HG03342 (cell line): ENCODE measurements around the gene ASTN2.

Experiments
- ATAC-seq: cut with Tn5 transposase; IDR thresholded peaks from one replicate; pipeline ENCODE4 v1.9.1; 2021; ENCODE audit warnings: mild to moderate bottlenecking, moderate library complexity; ENCODE audit not compliant: unreplicated experiment

The ASTN2 gene

DNA sequence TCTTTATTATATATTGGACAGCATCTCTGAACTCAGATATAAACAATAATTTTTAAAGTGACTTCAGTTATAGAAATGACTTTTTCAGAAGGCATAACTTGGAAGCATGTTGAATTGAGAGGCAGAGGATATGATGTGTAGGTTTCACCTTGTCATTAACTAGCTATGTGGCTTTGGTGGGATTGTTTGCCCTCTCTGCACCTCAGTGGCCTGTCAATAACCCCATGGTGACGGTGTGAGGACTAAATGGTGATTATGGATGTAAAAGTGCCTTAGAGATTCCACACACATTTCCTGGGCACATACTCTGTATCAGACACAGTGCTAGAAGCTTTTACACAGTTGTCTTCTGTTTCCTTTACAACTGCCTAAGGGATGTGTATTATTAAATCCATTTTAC, 962.6 kb downstream of the ASTN2 start:
- no peak for ATAC-seq

DNA sequence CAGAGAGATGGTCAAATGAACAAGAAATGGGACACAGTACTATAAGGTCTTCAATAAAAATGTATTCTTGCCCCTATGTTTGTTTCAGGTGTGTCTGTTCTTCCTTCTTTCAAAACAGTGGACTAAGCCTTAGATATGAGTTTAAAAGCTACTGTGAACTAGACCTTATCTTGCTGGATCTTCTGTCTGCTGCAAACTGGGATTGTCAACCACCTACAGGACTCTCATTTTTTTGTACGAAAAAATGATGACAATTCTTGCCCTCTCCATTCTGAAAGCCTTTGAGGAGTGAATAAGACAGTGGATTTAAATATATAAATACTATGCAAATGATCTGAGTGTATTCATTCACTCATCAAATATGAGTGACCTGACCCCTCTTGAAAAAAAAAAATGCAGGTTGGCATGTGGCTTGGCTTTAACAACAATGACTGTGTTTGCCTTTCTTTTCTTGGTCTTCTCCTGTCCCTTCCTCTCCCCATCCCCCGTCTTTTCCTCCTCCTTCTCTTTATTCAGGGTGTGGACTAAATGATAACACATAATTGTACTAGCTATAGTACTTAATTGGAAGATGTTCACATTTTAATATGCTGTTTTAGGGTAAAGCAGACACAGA, 963.2 kb downstream of the ASTN2 start:
- ATAC-seq: no peak

DNA sequence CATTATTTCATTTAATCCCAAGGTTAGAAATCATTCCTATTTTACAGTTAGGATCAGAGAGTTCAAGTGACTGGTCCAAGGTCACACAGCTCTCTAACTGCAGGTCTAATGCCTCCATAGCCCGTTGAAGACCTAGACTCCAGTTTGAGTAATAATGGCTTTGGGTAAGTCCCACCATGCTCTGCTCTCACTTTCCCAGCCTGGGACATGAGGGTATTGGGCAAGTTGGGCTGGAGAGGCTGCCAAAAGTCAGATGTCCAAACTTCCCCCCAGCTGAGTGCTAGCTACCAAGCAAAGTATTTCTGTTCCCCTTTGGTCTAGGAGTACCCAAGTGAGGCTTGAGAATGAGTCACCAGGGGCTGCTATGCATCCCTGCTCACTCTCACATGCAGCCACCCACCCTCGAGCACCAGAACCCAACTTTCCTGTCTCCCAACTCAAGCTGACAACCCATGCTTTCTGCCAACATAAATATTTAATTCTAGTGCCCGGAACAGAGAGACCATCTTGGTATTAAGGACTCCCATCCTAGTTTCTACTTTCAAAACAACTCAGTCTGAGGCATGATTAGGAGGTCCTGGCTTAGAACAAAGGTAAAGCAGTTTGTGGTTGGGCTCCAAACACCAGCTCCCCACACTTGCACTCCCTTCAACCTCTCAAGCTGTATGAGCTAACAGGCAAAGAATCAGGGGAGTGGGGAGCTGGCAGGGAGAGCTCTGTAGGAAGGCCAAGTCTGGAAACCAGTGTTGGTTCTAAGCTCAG, 964.3 kb downstream of the ASTN2 start:
- ATAC-seq: peak; percentile 95

DNA sequence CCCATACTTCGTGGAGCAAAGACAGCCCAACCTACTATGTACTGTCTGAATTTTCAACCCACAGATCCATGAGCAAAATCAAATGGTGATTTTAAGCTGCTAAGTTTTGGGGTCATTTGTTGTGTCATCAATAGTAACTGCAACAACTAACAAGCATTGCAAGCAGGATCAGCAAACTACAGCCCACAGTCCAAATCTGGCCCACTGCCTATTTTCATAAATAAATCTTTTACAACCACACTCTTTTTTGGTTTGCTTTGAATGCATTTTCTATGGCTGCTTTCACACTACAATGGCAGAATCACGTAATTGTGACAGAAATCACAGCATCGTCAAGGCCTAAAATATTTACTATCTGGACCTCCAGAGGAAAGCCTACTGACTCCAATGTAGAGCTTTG, 964.9 kb downstream of the ASTN2 start:
- ATAC-seq: no peak

DNA sequence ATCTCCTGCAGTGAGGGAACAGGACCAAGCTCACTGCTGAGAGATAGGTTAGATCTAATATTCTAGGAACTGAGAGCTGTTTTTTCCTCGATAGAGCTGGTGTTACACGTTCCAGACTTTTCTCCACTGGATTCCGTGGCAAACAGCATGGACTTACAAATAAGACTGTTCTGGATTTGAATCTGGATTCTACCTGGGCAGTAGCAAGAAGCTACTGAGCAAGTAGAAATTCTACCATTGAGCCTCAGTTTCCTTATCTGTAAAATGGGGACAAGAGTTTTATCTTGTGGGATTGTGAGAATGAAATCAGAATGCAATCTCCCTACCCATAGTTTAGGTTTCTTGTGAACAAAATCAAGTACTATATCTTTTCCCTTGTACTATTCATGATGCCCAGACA, 966.4 kb downstream of the ASTN2 start:
- no peak for ATAC-seq

DNA sequence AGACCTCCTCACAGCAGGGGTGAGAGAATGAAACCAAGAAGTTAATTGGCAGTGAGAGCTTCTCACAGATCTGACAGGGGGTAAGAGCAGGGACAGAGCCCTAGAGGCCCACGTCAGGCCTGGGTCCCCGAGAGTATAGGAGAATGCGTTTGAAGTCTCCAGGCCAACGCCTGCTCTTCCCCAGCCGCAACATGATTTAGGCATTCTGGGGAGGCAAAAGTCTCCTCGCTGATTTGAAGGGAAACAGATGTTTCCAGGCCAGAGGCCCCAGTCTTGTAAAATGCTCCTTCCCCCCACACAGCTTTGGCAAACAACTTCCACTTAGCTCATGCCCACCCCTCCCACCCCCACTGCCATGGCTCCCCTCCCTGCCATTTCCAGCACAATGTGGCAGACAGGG, 966.9 kb downstream of the ASTN2 start:
- ATAC-seq: no peak

DNA sequence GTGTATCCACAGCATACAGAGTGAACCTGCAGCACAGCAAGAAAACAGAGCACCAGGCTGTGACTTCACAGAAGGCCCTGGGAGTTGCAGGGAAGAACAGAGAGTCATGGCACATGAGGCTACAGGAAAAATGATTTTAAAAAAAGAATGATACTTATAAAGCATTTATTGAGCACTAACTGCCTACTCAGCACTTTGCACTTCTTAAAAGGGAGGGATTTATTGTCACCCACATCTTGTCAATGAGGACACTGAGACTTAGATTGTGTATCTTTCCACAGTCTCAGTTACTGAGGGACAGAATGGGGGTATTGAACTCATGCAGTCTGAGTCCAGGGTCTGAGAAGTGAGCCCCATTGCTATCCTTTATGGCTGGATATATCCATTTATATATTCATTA, 972.3 kb downstream of the ASTN2 start:
- no peak for ATAC-seq

DNA sequence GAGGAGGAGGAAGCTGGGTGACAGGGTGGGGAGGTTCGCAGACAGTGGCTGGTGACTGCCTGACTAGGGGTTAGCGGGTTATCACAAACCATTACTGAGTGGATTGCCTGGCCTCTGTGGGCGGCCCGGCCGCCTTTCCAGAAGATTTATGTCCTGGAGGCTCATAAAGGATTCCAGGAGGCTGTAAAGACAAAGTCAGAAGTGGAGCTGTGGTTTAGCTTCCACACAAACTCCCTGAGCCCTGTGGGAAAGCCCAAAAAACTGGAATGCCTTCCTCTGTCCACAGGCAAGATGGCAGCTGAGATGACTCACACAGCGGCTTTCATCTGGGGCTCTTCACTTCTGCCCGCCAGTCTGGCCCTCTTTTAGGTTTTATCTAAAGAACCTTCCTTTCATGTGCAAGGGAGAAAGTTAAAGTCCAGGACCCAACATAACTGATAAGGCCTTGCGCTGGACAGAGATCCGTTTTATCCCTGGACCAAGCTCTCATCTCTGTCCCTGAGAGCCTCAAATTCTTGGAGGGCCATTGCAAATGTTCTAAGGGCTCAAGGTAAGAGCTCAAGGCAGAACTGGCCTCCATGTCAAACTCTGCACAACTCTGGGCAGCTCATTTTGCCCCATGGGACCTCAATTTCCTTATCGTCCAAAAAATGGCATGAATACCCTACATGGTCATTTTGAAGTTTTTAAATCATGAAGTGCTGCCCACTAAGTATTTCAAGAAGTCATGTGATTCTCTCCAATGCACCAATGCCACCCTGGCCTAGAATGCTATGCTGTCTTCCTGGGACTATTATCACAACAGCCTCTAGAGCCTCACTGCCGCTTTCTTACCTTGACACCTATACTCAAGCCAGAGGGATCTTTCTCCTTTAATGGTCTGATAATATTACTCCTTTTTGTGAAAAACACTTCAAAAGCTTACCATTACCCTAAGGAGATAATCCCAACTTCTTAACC, 977.2 kb downstream of the ASTN2 start:
- no peak for ATAC-seq

DNA sequence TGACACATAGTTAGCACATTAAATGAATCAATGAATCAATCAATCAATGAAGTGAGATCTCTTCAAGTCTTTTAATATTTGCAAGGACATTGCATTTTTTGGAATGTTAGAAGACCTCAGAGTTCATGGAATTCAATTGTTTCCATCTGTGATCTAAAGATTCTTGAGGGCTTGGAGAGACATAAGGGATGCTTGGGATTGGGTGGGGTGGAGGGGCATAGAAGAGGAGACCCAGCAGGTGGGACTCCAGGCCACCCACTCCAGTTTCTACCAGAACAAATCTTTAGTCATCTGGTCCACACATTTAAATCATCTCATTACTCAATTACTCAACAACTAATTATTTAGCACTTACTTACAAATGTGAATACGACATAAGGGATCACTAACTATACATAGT, 978.7 kb downstream of the ASTN2 start:
- no peak for ATAC-seq

DNA sequence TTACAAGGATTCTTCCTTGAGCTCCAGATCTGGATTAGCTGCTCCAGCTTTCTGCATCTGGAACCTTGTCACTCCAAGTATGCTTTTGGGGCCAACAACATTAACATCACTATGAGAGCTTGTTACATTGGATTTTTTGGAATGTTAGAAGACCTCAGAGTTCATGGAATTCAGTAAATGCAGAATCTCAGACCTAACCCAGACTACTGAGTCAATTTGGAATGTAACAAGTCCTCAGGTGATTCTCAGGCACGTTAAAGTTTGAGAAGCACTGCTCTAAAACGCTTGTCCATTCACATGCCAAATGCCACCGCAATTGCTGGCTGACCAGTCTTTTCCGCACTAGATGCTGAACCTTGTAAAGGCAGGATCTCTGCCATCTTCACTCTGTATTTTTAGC, 979.2 kb downstream of the ASTN2 start:
- ATAC-seq: no peak

DNA sequence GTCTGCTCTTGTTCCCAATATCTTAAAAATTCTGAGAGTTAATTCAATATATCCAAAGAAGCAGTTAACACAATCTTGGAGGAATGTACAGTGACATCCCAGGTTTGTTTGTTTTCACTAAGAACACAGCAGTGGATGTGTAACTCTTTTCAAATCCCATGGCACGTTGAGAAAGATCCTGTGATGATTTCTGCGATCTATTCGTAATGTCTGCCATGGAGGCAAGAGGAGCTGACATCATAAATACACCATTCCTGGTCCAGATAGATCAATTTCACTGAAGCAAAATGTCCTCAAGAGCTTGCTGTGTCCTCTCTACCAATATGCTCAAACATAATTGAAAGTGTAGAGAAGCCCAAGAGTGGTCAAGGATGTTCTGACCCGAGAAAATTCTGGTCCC, 980.5 kb downstream of the ASTN2 start:
- ATAC-seq: no peak

DNA sequence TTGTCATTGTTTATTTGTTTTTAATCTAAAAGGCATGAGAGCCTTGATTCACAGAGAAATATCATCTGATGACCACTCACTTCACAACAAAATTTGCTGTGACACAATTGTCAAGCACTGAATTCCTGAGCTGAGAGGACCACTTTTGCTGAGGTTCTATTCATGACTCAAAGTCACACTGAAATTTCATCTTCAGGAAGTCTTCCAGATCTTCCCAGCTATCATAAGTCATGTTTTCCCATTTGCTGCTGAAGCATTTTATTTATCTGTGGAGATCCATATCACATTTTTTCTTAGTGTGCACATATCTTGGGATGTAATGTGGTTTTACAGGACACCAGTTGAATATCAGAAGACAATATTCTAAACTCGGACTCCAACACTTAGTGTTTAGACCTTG, 982.8 kb downstream of the ASTN2 start:
- ATAC-seq: no peak

DNA sequence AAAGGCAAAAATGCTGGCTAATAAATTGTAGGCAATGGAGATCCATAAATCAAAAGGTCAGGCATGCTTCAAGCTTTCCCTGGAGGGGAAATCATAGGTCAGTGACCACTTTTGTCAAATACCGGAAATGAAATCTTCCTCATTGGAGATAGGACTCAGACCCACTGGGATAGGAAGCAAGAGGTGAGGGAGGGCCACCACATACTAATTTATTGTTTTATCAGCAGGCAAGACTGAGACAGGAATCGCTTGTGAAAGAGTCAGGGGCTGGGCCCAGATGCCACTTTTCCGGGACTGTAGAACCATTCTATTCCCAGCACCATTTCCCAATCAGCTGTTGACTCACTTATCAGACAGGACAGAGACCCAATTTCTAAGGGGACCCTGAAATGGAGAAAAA, 984.0 kb downstream of the ASTN2 start:
- ATAC-seq: no peak

DNA sequence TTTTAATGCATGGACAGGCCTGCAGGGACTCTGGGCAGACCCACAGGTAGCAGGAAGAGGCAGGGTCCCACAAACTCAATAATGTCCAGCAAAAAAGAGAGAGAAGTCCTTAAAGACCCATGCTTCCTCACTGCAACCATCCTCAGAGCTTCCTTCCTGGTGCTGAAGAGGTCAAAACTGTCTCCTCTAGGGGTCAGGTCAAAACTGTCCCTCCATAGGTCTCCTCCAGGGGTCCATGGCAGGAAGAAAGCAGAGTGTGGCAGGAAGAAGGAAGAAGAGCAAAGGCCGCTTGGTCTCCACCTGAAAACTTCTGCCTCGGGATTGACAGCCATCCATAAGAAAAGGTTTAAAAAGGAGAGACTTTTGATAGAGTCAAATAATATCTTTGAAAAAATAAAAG, 989.6 kb downstream of the ASTN2 start:
- ATAC-seq: no peak

DNA sequence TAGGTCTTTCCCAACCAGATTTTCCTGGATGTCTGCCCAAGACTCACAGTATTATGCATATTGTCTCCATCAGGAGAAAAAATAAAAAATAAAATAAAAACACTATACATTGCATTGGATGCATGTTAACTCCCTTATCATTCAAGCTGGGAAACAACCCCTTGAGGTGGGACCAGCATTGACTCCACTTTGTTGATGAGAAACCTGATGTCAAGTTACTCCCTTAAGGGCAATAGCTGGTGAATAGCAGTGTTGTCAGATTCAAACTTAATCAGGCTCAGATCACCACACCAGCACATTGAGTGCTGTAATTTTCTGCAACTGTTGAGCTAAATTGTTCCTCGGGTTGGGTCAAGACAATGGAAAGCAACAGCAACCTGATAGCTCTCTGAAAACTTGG, 991.7 kb downstream of the ASTN2 start:
- ATAC-seq: no peak

DNA sequence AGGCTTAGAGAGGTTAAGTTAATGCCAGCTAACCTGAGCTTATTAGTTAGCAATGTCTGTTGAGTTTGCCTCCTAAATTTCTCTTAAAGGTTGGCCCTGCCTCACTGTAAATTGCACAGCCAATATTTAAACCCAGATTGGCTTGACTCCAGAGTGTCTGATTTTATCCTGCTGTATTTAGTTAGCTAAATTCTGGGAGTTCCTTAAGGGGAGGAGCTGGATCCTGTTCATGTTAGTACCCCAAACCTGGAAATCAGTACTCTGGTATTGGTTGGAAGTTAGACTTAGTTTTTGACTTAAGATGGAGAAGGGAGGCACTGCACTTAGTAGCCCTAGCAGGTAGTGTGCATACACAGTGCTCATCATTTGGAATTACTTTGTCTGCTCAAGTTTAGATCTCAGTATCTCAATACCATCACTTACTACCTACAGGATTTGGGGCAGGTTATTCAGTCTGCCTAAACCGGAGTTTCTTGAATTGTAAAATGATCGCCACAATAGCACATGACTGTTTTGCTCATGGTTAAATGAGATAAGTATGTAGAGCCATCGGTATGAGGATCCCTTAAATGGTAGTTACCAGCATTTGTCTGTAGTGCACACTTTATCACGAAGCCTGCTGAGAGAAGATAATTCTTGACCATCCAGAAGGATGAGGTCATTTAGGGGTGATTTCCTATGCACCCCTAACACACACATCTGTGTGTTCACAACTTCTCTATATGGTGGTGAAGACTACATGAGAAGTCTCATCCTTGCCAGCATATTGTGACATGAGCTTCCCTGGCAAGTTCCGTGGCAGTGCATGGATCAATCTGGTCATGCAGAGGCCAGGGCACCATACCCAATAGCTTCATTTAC, 992.5 kb downstream of the ASTN2 start:
- no peak for ATAC-seq

DNA sequence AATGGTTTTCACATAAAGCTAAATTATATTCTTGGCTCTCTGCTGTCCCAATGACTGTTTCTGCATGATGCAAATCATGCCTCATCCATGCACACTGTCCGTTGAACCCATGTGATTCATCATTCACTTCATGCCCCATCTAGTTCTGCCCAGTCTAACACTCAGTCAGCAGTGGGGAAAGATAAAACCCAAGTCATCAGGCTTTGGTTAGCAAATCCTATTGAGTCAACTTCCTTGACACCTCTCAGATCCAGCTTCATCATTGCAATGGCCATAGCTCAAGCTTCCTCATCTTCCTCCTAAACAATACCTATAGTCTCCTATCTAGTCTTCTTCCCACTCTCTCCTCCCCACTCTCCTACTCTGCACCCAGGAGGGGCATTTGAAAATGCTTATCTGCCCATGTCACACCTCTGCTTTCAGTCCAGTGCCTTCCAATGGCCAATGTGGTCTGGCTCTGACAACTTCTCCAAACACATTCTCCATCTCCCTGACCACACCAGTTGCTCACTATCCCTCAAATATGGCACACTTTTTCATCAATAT, 993.8 kb downstream of the ASTN2 start:
- no peak for ATAC-seq

DNA sequence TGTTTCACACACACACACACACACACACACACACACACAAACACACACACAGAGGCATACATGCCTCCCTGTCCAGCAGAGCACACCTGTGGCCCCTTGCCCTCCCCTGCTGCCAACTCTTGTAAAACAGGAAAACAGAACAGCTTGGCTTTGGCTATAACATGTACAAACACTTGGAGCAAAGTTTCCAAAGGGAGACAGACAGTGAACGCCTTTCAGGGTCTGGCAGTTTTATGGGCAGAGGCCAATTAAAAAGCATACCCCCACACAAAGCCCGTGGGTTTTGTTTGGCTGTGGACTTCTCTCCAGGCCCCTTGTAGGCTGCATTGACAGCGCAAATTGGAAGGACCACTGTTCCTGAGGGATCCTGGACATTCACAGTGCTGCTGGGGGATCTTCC, 995.7 kb downstream of the ASTN2 start:
- ATAC-seq: no peak

DNA sequence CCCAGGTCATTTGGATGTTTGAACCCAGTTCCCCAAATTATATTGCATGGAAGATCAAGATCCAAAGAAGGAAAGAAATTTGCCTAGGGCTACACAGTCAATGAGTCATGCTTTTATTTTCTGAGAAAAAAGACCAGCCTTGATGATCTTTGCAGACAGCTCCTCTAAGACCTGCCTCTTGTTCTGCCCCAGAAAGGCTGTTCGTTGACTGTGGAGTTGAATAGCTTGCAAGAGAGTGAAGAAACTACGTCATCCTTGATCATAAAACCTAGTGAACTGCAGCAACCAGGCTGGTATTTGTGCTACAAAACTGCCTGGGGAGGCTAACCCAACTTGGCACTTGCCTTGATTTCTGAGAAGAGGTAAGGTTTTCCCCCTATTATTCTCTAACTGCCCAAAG, 997.4 kb downstream of the ASTN2 start:
- no peak for ATAC-seq

DNA sequence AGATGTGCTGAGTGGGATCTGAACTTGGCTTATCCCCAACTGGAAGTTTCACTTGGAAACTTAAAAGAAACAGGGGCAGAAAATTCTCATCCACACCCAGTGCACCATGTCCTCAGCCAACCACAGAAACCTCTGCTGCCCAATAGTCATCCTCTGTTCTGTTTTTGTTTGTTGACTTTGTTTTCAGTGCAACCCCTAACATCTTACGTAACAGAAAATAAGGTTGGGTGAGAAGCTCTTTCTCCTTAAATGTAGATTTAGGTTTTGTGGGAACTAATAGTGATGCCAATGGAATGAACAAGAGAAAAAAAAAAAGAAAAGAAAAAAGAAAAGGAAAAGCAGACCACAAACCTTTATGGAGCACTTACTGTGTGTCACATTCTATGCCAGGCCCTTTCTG, 998.4 kb downstream of the ASTN2 start:
- ATAC-seq: no peak

DNA sequence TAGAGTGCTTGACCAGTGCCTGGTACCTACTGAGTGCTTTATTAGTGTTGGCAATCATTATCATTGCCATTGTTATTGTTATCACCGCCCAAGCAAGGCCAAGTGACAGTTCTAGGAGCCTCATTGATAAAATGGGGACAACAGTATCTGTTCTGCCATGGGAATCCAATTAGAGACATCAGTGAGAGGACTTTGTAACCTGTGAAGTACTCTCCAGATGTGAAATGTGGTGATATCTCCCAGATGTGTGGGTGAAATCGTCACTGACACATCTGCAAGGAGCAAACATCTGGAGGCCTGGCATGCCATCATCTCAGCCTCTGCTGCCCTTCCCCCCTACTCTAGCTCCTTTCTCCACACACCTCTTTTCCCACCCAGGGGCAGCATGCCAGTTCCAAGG, 1000.5 kb downstream of the ASTN2 start:
- no peak for ATAC-seq
